HG03066 (cell line): Measurements from ENCODE around the gene DHX16.
"Not testable (repeated sequence)": the region's sequence is repeated elsewhere in the genome, so short reads cannot be mapped to it uniquely, and the experiment has no call there.

Experiments used
- ATAC-seq: cut with Tn5 transposase; IDR thresholded peaks from one replicate; pipeline ENCODE4 v1.9.1; 2021; ENCODE audit warnings: low read depth; ENCODE audit not compliant: unreplicated experiment

The DHX16 gene

GRCh38 chr6:30679765-30680535 is 7.1 kb upstream of the DHX16 start:
- ATAC-seq = no peak

GRCh38 chr6:30678964-30679726 is 6.3 kb upstream of the DHX16 start:
- ATAC-seq = no peak

- no peak for ATAC-seq
Measured at GRCh38 chr6:30676660-30677285, 4.0 kb upstream of the DHX16 start.

- no peak for ATAC-seq
Measured at GRCh38 chr6:30670760-30671527, 1.9 kb downstream of the DHX16 start.

- not testable (repeated sequence) for ATAC-seq
Measured at GRCh38 chr6:30666300-30666699, 6.5 kb downstream of the DHX16 start.

GRCh38 chr6:30664994-30665767 is 7.6 kb downstream of the DHX16 start:
- ATAC-seq = no peak

- not testable (repeated sequence) for ATAC-seq
Measured at GRCh38 chr6:30657922-30658321, 14.9 kb downstream of the DHX16 start.

- no peak for ATAC-seq
Measured at GRCh38 chr6:30657454-30657853, 15.4 kb downstream of the DHX16 start.

GRCh38 chr6:30656513-30656912 is 16.3 kb downstream of the DHX16 start:
- ATAC-seq = no peak

GRCh38 chr6:30655743-30656094 is 17.1 kb downstream of the DHX16 start:
- ATAC-seq = no peak

GRCh38 chr6:30654798-30655742 is 17.7 kb downstream of the DHX16 start:
- ATAC-seq = no peak

GRCh38 chr6:30651143-30651542 is 21.7 kb downstream of the DHX16 start:
- no peak for ATAC-seq

- ATAC-seq = peak; percentile 49
Measured at GRCh38 chr6:30647242-30648116, 25.3 kb downstream of the DHX16 start.

GRCh38 chr6:30646450-30647241 is 26.2 kb downstream of the DHX16 start, which contains the start of gene C6orf136:
Gene C6orf136 (plus strand): TSS chr6:30647133. CDS start chr6:30647232, 99 bp downstream.
- peak; percentile 66 for ATAC-seq

- ATAC-seq = no peak
Measured at GRCh38 chr6:30645989-30646388, 26.8 kb downstream of the DHX16 start.

GRCh38 chr6:30644769-30645168 is 28.0 kb downstream of the DHX16 start:
- no peak for ATAC-seq

- ATAC-seq = no peak
Measured at GRCh38 chr6:30643656-30644055, 29.1 kb downstream of the DHX16 start.
